B cell (primary cell): Measurements from ENCODE around the gene RNF38. TPM values are rescaled to one million over a fixed set of nuclear protein-coding genes. Genes with fewer than 3 reads are reported as not detected.

Experiments used
- ATAC-seq: fragments of 200-7000 bp; cut with Tn5 transposase; one replicate; pipeline ENCODE4 v1.10.0; 2021; ENCODE audit warnings: low read depth, mild to moderate bottlenecking, moderate number of reproducible peaks, moderate library complexity
- CTCF ChIA-PET: fragments of 350-600 bp; sonication (Branson Sonifier 250); formaldehyde crosslinking; loops from one replicate; lab custom pipeline; 2021; ENCODE audit warnings: antibody characterized with exemption, inconsistent platforms; lab: Charles Lee
- POLR2A ChIA-PET: fragments of 350-600 bp; sonication (Branson Sonifier 250); formaldehyde crosslinking; loops from one replicate; lab custom pipeline; 2021; ENCODE audit warnings: antibody characterized with exemption; lab: Charles Lee
- DNase-seq: peaks from one replicate; pipeline ENCODE4 v3.0.0; 2013
- H2AFZ ChIP-seq: 2 replicates; pipeline ENCODE4 v1.6.1; 2012; ENCODE audit warnings: mild to moderate bottlenecking, low read depth, low read length; ENCODE audit not compliant: insufficient read depth, poor library complexity, severe bottlenecking
- H3K27ac ChIP-seq, 2 donors: 1 replicate in 1 of 2; 2 replicates in 1 of 2; pipeline ENCODE4 v1.5.1; 2012 to 2013; ENCODE audit warnings: low read length in 2 of 2, mild to moderate bottlenecking in 2 of 2, moderate library complexity in 1 of 2
- H3K27me3 ChIP-seq, 4 experiments: fragments of 200-600 bp in 1 of 4; sonication (generic) in 1 of 4; replicated peaks in 1 of 4; 1 replicate in 2 of 4; 2 replicates in 2 of 4; pipeline versions ENCODE4 v1.6.1 to v1.7.0; 2013 to 2016; ENCODE audit warnings: low read length in 3 of 4, mild to moderate bottlenecking in 2 of 4, mixed read lengths in 1 of 4, moderate library complexity in 1 of 4; ENCODE audit not compliant: insufficient read depth in 4 of 4, control insufficient read depth in 3 of 4; ENCODE audit errors: control extremely low read depth in 1 of 4
- H3K36me3 ChIP-seq, 2 experiments: replicated peaks in 1 of 2; 1 replicate in 1 of 2; 2 replicates in 1 of 2; pipeline versions ENCODE4 v1.6.1 to v1.7.1; 2013; ENCODE audit warnings: low read length in 1 of 2; ENCODE audit not compliant: insufficient read depth in 2 of 2, control insufficient read depth in 1 of 2; ENCODE audit errors: control extremely low read depth in 1 of 2, extremely low read depth in 1 of 2
- H3K4me1 ChIP-seq, 2 donors: fragments of 200-600 bp in 1 of 2; sonication (generic) in 1 of 2; 1 replicate in 1 of 2; 2 replicates in 1 of 2; pipeline versions ENCODE4 v1.5.1 to v1.6.1; 2013 to 2017; ENCODE audit warnings: low read length in 2 of 2; ENCODE audit not compliant: control insufficient read depth in 2 of 2, insufficient read depth in 2 of 2
- H3K4me2 ChIP-seq: replicated peaks from 2 replicates; pipeline ENCODE3; 2012; ENCODE audit warnings: mild to moderate bottlenecking, low read depth, low read length; ENCODE audit not compliant: poor library complexity, severe bottlenecking
- H3K4me3 ChIP-seq, 5 experiments: fragments of 200-600 bp in 1 of 5; sonication (generic) in 1 of 5; 1 replicate in 3 of 5; 2 replicates in 2 of 5; pipeline versions ENCODE4 v1.5.1 to v1.7.0; 2011 to 2016; ENCODE audit warnings: low read length in 4 of 5, mild to moderate bottlenecking in 4 of 5, low read depth in 2 of 5, control low read depth in 1 of 5, moderate library complexity in 1 of 5; ENCODE audit not compliant: insufficient read depth in 1 of 5; ENCODE audit errors: control extremely low read depth in 1 of 5, extremely low read depth in 1 of 5
- H3K79me2 ChIP-seq: fragments of 200-600 bp; sonication (generic); one replicate; pipeline ENCODE4 v1.6.0; 2016; ENCODE audit warnings: low read length; ENCODE audit not compliant: control insufficient read depth, insufficient read depth
- H3K9ac ChIP-seq: fragments of 200-600 bp; sonication (generic); 2 replicates; pipeline ENCODE4 v1.6.1; 2017; ENCODE audit warnings: mild to moderate bottlenecking, low read length, moderate library complexity
- H3K9me3 ChIP-seq, 3 donors: one replicate each; pipeline versions ENCODE4 v1.6.1 to v1.7.1; 2013; ENCODE audit warnings: low read length in 2 of 3; ENCODE audit not compliant: control insufficient read depth in 2 of 3, insufficient read depth in 1 of 3; ENCODE audit errors: control extremely low read depth in 1 of 3
- H4K20me1 ChIP-seq: 2 replicates; pipeline ENCODE4 v1.6.0; 2012; ENCODE audit warnings: mild to moderate bottlenecking, low read length; ENCODE audit not compliant: insufficient read depth, control insufficient read depth, poor library complexity, severe bottlenecking
- H3K27ac Mint-ChIP-seq: one replicate; pipeline ENCODE4 v1.8.0; 2021; ENCODE audit warnings: mixed read lengths
- H3K27me3 Mint-ChIP-seq: one replicate; pipeline ENCODE4 v1.8.0; 2021; ENCODE audit warnings: mixed read lengths
- H3K4me1 Mint-ChIP-seq: one replicate; pipeline ENCODE4 v1.8.0; 2021; ENCODE audit warnings: mixed read lengths
- H3K4me3 Mint-ChIP-seq: one replicate; pipeline ENCODE4 v1.8.0; 2021; ENCODE audit warnings: mixed read lengths
- H3K9me3 Mint-ChIP-seq: one replicate; pipeline ENCODE4 v1.8.0; 2022; ENCODE audit warnings: mixed read lengths; ENCODE audit not compliant: insufficient read depth
- EZH2 ChIP-seq: IDR thresholded peaks from 2 replicates; pipeline ENCODE4 v1.6.1; 2012; ENCODE audit warnings: borderline replicate concordance, low read depth, mild to moderate bottlenecking, moderate library complexity, low read length; ENCODE audit not compliant: insufficient read depth, poor library complexity, severe bottlenecking
- WGBS: methylation state at CpG from one replicate; pipeline ENCODE4 v1.1.5; 2013; ENCODE audit warnings: missing lambda C conversion rate; ENCODE audit not compliant: insufficient coverage; 5-methylcytosine and 5-hydroxymethylcytosine counted together
- intact Hi-C: fragments of 100-400 bp; cut with micrococcal nuclease; formaldehyde crosslinking; loops from one replicate; pipeline ENCODE4 v1.10.0; 2022
- polyA plus RNA-seq: library from polyadenylated mRNA; depleted of rRNA; stranded (reverse); fragments of >200 nt; gene quantifications from 2 replicates; pipeline ENCODE4 v1.2.3, GENCODE V29; 2012
- total RNA-seq, 2 donors: library from RNA; stranded (reverse); fragments of 120-200 nt in 1 of 2; gene quantifications; 1 replicate in 1 of 2; 2 replicates in 1 of 2; pipeline versions ENCODE4 v1.2.3 to v1.2.4, GENCODE V29; 2013 to 2022
- TF ChIP-seq, protein P1 (sequence below): fragments of 200-600 bp; IDR thresholded peaks from one replicate; pipeline ENCODE4 v1.8.0; 2022; ENCODE audit warnings: antibody characterized with exemption, mild to moderate bottlenecking

RNF38 gene
- total and polyA plus RNA-seq, 2 donors (not counting 1 experiment from before 2014, with no cell fraction given) = 25.2 to 81.6 TPM

DNA sequence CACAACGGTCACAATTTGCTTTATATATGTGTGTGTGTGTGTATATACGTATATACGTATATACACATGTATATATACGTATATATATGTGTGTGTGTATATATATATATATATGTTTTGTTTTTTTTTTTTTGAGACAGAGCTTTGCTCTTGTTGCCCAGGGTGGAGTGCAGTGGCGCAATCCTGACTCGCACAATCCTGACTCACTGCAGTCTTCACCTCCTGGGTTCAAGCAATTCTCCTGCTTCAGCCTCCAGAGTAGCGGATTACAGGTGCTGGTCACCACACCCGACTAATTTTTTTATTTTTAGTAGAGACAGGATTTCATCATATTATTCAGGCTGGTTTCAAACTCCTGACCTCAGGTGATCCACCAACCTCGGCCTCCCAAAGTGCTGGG, 3.1 kb downstream of the RNF38 start:
- Mint-ChIP-seq H3K27ac (no peak overlapping the region), H3K27me3 (no peaks in the 10 kb centered on the region), H3K4me1 (peaks cover 56% of the 10 kb centered on the region), H3K4me3 (no peak overlapping the region), H3K9me3 (no peaks in the 10 kb centered on the region)
- H3K4me1 ChIP-seq = peaks cover 18 to 21% of the 10 kb centered on the region in 2 donors
- peaks cover 84% of the 10 kb centered on the region for H3K79me2 ChIP-seq
- TF ChIP-seq, protein P1, sequence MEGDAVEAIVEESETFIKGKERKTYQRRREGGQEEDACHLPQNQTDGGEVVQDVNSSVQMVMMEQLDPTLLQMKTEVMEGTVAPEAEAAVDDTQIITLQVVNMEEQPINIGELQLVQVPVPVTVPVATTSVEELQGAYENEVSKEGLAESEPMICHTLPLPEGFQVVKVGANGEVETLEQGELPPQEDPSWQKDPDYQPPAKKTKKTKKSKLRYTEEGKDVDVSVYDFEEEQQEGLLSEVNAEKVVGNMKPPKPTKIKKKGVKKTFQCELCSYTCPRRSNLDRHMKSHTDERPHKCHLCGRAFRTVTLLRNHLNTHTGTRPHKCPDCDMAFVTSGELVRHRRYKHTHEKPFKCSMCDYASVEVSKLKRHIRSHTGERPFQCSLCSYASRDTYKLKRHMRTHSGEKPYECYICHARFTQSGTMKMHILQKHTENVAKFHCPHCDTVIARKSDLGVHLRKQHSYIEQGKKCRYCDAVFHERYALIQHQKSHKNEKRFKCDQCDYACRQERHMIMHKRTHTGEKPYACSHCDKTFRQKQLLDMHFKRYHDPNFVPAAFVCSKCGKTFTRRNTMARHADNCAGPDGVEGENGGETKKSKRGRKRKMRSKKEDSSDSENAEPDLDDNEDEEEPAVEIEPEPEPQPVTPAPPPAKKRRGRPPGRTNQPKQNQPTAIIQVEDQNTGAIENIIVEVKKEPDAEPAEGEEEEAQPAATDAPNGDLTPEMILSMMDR = no peak
- no peak for TF ChIP-seq EZH2
- no peak overlapping the region for H2AFZ ChIP-seq
- intact Hi-C loops = no loop called here
- ATAC-seq (no peak), DNase-seq (no peak)
- no peak overlapping the region for H3K4me3 ChIP-seq
- H3K9me3 ChIP-seq = no peaks in the 10 kb centered on the region
- no peaks in the 10 kb centered on the region for H3K27me3 ChIP-seq
- H3K4me2 ChIP-seq = no peak overlapping the region
- 100% methylated on average over 3 of the region's 9 CpGs for WGBS
- H3K9ac ChIP-seq = no peak overlapping the region
- H3K36me3 ChIP-seq = peaks cover 0 to 11% of the 10 kb centered on the region in 2 experiments
- POLR2A ChIA-PET = no interaction called here
- peaks cover 54% of the 10 kb centered on the region for H4K20me1 ChIP-seq
- CTCF ChIA-PET = interaction anchor here (1.2 to 2.2 kb wide), 2 partner anchors 10 to 159 kb away, joined by 3 to 15 read pairs; no protein-coding TSS in a partner anchor
- no peak overlapping the region for H3K27ac ChIP-seq

DNA sequence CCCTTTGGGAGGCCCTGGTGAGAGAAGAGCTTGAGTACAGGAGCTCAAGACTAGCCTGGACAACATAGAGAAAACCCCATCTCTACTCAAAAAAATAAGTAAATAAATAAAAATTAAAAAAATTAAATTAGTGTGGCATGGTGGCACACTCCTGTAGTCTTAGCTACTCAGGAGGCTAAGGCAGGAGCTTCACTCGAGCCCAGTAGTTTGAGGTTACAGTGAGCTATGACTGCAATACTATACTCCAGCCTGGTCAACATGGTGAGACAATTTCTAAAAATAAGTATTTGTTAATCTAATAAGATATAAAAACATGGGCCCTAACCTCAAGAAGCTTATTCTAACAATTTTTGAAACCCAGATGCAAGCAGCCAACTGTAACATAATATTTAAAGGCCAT, 7.6 kb downstream of the RNF38 start:
- H3K9me3 ChIP-seq = no peaks in the 10 kb centered on the region
- Mint-ChIP-seq H3K27ac (no peak overlapping the region), H3K9me3 (no peaks in the 10 kb centered on the region), H3K4me1 (peaks cover 61% of the 10 kb centered on the region), H3K4me3 (no peak overlapping the region), H3K27me3 (no peaks in the 10 kb centered on the region)
- ATAC-seq = no peak
- no peak overlapping the region for H3K4me3 ChIP-seq
- peaks cover 0 to 24% of the 10 kb centered on the region in 2 experiments for H3K36me3 ChIP-seq
- ChIA-PET CTCF (interaction anchor here (0.6 to 2.8 kb wide), 2 partner anchors 14 to 235 kb away, joined by 3 to 24 read pairs; no protein-coding TSS in a partner anchor), POLR2A (no interaction called here)
- no peak for TF ChIP-seq EZH2
- TF ChIP-seq, protein P1 = no peak
- intact Hi-C loops = no loop called here
- DNase-seq = no peak
- WGBS = no CpG with 5 or more reads among the region's 1 CpG
- H4K20me1 ChIP-seq = peaks cover 95% of the 10 kb centered on the region
- no peak overlapping the region for H3K4me2 ChIP-seq
- no peaks in the 10 kb centered on the region for H3K27me3 ChIP-seq
- no peak overlapping the region for H3K9ac ChIP-seq
- H2AFZ ChIP-seq = no peak overlapping the region
- peaks cover 0 to 3% of the 10 kb centered on the region in 2 donors for H3K4me1 ChIP-seq
- H3K79me2 ChIP-seq = peaks cover 100% of the 10 kb centered on the region
- no peak overlapping the region for H3K27ac ChIP-seq
